ENCODE data around the gene UGT1A8. TPM values are rescaled to one million over a fixed set of nuclear protein-coding genes. Genes with fewer than 3 reads are reported as not detected.

UGT1A8 gene
- total RNA-seq, 1 donor from 2014 or later: not detected

DNA sequence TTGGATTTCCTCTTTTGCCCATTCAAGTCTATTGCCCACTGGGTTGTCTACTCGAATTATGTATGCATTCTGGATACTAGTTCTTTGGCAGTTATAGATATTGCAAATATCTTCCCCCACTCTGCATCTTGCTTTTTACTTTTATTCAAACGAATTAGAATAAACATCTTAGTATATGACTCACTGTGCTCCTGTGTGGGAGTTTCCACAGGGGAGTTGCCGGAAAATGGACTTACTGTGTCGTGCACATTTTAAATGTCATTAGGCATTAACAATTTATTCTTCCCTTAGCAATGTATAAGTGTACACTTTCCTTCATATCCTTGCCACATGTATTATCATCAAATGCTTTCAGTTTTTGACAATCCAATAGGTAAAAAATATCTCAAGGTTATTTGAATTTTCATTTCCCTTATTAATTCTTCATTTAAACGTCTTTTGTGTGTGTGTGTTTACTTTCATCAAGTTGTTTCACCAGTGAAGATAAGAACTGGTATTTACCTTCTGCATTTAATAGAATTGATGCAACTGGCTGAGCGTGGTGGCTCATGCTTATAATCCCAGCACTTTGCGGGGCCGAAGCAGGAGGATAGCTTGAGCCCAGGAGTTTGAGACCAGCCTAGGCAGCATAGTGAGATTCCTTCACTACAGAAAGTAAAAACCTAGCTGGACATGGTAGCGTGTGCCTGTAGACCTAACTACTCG is 90.7 kb downstream of the UGT1A8 start:
- TF ChIP-seq, protein P1, sequence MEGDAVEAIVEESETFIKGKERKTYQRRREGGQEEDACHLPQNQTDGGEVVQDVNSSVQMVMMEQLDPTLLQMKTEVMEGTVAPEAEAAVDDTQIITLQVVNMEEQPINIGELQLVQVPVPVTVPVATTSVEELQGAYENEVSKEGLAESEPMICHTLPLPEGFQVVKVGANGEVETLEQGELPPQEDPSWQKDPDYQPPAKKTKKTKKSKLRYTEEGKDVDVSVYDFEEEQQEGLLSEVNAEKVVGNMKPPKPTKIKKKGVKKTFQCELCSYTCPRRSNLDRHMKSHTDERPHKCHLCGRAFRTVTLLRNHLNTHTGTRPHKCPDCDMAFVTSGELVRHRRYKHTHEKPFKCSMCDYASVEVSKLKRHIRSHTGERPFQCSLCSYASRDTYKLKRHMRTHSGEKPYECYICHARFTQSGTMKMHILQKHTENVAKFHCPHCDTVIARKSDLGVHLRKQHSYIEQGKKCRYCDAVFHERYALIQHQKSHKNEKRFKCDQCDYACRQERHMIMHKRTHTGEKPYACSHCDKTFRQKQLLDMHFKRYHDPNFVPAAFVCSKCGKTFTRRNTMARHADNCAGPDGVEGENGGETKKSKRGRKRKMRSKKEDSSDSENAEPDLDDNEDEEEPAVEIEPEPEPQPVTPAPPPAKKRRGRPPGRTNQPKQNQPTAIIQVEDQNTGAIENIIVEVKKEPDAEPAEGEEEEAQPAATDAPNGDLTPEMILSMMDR (IDR thresholded peaks at IDR 0.05): no peak
- H3K4me1 ChIP-seq: no peaks in the 10 kb centered on the region
- no peaks in the 10 kb centered on the region for H3K9me3 ChIP-seq
- H3K4me3 ChIP-seq: no peak overlapping the region
- H3K27me3 ChIP-seq: no peaks in the 10 kb centered on the region
- H3K27ac ChIP-seq: no peak overlapping the region
- ATAC-seq (no peak), DNase-seq (no peak)
- H3K36me3 ChIP-seq: no peaks in the 10 kb centered on the region
- intact Hi-C loops (cut with DNase I): no loop called here

GRCh38 chr2:233708942-233709341 is 91.5 kb downstream of the UGT1A8 start:
- ATAC-seq: no peak
- TF ChIP-seq, protein P1 (IDR thresholded peaks at IDR 0.05): no peak
- Histone ChIP-seq H3K27me3 (no peaks in the 10 kb centered on the region), H3K4me3 (no peak overlapping the region), H3K36me3 (no peaks in the 10 kb centered on the region), H3K4me1 (no peaks in the 10 kb centered on the region), H3K9me3 (no peaks in the 10 kb centered on the region), H3K27ac (no peak overlapping the region)
- DNase-seq: no peak
- intact Hi-C loops (cut with DNase I): no loop called here

DNA sequence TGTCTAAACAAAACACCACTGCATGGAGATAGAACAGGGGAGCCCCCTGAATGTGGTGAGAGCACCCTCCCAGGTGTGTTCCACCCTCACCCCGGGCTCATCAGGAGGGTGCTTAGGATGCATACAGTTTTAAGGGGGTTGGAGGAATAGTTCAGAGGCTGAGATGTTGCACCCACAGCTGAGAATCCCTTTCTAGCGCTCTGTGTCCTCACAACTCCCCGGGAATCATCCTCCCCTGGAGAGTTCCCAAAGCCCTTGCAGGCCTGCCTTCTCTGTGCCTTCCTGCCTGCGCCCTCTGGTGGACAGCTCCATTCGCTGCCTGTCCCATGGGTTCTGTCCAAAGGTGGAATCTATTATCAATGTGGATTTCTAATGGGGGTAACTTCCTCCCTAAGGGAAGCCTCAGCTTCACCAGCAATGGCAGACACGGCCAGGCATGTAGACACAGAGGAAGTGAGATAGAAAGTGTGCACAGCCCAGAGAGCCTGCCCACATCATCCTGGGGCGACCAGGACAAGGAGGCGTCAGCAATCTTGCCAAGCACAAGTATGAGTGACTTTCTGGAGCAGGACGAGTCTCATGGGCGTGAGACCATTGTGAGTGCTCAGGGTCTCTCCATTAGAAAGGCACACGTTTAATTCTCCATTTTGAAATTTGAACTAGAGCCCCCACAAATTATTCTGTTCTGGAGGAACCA is 94.0 kb downstream of the UGT1A8 start:
- no peaks in the 10 kb centered on the region for H3K4me1 ChIP-seq
- H3K4me3 ChIP-seq: no peak overlapping the region
- H3K9me3 ChIP-seq: no peaks in the 10 kb centered on the region
- no peaks in the 10 kb centered on the region for H3K36me3 ChIP-seq
- ATAC-seq (peak; percentile 95), DNase-seq (peak; percentile 92)
- intact Hi-C loops (cut with DNase I): no loop called here
- no peak overlapping the region for H3K27ac ChIP-seq
- TF ChIP-seq, protein P1 (IDR thresholded peaks at IDR 0.05): peak; percentile 83
- H3K27me3 ChIP-seq: no peaks in the 10 kb centered on the region

DNA sequence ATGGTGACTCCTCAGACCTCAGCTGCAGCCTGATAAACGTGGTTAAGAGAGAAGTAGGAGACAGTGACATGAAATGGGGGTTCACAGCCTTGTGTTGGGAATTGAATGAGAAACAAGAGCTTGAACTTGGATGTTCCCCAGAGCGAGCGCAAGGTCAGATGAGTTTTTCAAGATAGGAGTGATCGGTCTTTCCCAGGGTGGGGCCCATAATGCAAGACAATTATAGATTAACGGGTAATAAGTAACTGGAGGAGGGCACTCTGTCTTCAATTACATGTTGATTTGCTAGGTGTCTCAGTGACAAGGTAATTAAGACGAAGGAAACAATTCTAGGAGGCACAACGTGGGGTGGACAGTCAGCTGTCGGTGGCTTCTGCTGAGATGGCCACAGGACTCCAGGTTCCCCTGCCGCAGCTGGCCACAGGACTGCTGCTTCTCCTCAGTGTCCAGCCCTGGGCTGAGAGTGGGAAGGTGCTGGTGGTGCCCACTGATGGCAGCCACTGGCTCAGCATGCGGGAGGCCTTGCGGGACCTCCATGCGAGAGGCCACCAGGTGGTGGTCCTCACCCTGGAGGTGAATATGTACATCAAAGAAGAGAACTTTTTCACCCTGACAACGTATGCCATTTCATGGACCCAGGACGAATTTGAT is 95.3 kb downstream of the UGT1A8 start, which contains the start of gene UGT1A5:
Gene UGT1A5, plus strand, starts transcription at position 297 of the 651 bp plus-strand sequence. Its CDS starts 85 bp downstream, at position 382.
- no peak within 1 kb of the TSS for H3K4me3 ChIP-seq
- TF ChIP-seq, protein P1 (IDR thresholded peaks at IDR 0.05): no peak
- DNase-seq (no peak), ATAC-seq (no peak)
- no peaks in the 10 kb centered on the region for H3K36me3 ChIP-seq
- intact Hi-C loops (cut with DNase I): no loop called here
- no peaks in the 10 kb centered on the region for H3K9me3 ChIP-seq
- no peaks in the 10 kb centered on the region for H3K27me3 ChIP-seq
- H3K27ac ChIP-seq: no peak within 1 kb of the TSS
- no peaks in the 10 kb centered on the region for H3K4me1 ChIP-seq

DNA sequence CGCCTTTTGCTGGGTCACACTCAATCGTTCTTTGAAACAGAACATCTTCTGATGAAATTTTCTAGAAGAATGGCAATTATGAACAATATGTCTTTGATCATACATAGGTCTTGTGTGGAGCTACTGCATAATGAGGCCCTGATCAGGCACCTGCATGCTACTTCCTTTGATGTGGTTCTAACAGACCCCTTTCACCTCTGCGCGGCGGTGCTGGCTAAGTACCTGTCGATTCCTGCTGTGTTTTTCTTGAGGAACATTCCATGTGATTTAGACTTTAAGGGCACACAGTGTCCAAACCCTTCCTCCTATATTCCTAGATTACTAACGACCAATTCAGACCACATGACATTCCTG is 95.8 kb downstream of the UGT1A8 start:
- Histone ChIP-seq H3K4me1 (no peaks in the 10 kb centered on the region), H3K9me3 (no peaks in the 10 kb centered on the region), H3K27ac (no peak overlapping the region), H3K27me3 (no peaks in the 10 kb centered on the region), H3K4me3 (no peak overlapping the region), H3K36me3 (no peaks in the 10 kb centered on the region)
- ATAC-seq: no peak
- TF ChIP-seq, protein P1 (IDR thresholded peaks at IDR 0.05): no peak
- DNase-seq: no peak
- intact Hi-C loops (cut with DNase I): no loop called here

Measured in upper lobe of right lung (tissue), 1 donor.